GM23338 (cell line): ENCODE data around the gene ROCK1. TPM values are rescaled to one million over a fixed set of nuclear protein-coding genes. Genes with fewer than 3 reads are reported as not detected.
A peak's percentile ranks its signal among the peaks of the same experiment; 100 is the strongest.

Source experiments
- ATAC-seq: fragments of 200-7000 bp; cut with Tn5 transposase; 3 replicates; pipeline ENCODE4 v1.9.1; 2020
- DNase-seq: peaks from one replicate; pipeline ENCODE4 v3.0.0-alpha.2; 2015; ENCODE audit warnings: low spot score
- H2AFZ ChIP-seq: fragments of 200-600 bp; sonication (generic); 2 replicates; pipeline ENCODE4 v1.8.0; 2016; ENCODE audit warnings: antibody characterized with exemption, mild to moderate bottlenecking, moderate library complexity
- H3F3A ChIP-seq: fragments of 200-600 bp; sonication (generic); replicated peaks from 2 replicates; pipeline ENCODE4 v1.8.0; 2017; ENCODE audit warnings: antibody characterized with exemption, mixed run types, low read depth
- H3K27ac ChIP-seq: fragments of 200-600 bp; sonication (generic); 2 replicates; pipeline ENCODE4 v1.6.1; 2016; ENCODE audit warnings: low read depth
- H3K27me3 ChIP-seq: fragments of 200-600 bp; sonication (generic); 2 replicates; pipeline ENCODE4 v1.8.0; 2016; ENCODE audit warnings: mild to moderate bottlenecking, mixed run types, moderate library complexity; ENCODE audit not compliant: insufficient read depth
- H3K36me3 ChIP-seq: fragments of 200-600 bp; sonication (generic); 2 replicates; pipeline ENCODE4 v1.8.0; 2016; ENCODE audit warnings: mild to moderate bottlenecking; ENCODE audit not compliant: insufficient read depth
- H3K4me1 ChIP-seq: fragments of 200-600 bp; sonication (generic); 2 replicates; pipeline ENCODE4 v1.8.0; 2016; ENCODE audit warnings: mild to moderate bottlenecking, moderate library complexity; ENCODE audit not compliant: insufficient read depth
- H3K4me2 ChIP-seq: fragments of 200-600 bp; sonication (generic); 2 replicates; pipeline ENCODE4 v1.7.1; 2017; ENCODE audit warnings: mixed run types
- H3K4me3 ChIP-seq: fragments of 200-600 bp; sonication (generic); 2 replicates; pipeline ENCODE4 v1.6.1; 2016; ENCODE audit warnings: mixed run types
- H3K79me2 ChIP-seq: fragments of 200-600 bp; sonication (generic); replicated peaks from 2 replicates; pipeline ENCODE4 v1.8.0; 2017; ENCODE audit warnings: mild to moderate bottlenecking; ENCODE audit not compliant: insufficient read depth
- H3K9me2 ChIP-seq: fragments of 200-600 bp; sonication (generic); 2 replicates; pipeline ENCODE4 v1.8.0; 2017; ENCODE audit not compliant: insufficient read depth
- H4K20me1 ChIP-seq: fragments of 200-600 bp; sonication (generic); replicated peaks from 2 replicates; pipeline ENCODE4 v1.8.0; 2017; ENCODE audit warnings: mild to moderate bottlenecking; ENCODE audit not compliant: insufficient read depth
- H3K27ac Mint-ChIP-seq: 2 replicates; pipeline ENCODE4 v1.8.0; 2020; ENCODE audit warnings: inconsistent platforms, mild to moderate bottlenecking, moderate library complexity, mixed read lengths
- H3K27me3 Mint-ChIP-seq: 3 replicates; pipeline ENCODE4 v1.8.0; 2022; ENCODE audit warnings: low read depth, mild to moderate bottlenecking, moderate library complexity, mixed read lengths, inconsistent platforms; ENCODE audit not compliant: insufficient read depth, poor library complexity
- H3K36me3 Mint-ChIP-seq: 3 replicates; pipeline ENCODE4 v1.8.0; 2021; ENCODE audit warnings: low read depth, mild to moderate bottlenecking, inconsistent platforms, moderate library complexity, mixed read lengths
- H3K4me1 Mint-ChIP-seq: 3 replicates; pipeline ENCODE4 v1.8.0; 2020; ENCODE audit warnings: mild to moderate bottlenecking, inconsistent platforms, mixed read lengths
- H3K4me3 Mint-ChIP-seq: 3 replicates; pipeline ENCODE4 v1.8.0; 2021; ENCODE audit warnings: moderate library complexity, mild to moderate bottlenecking, inconsistent platforms, mixed read lengths
- H3K9me3 Mint-ChIP-seq: 3 replicates; pipeline ENCODE4 v1.8.0; 2020; ENCODE audit warnings: moderate library complexity, mild to moderate bottlenecking, inconsistent platforms, mixed read lengths
- CTCF ChIP-seq, 2 experiments: fragments of 200-600 bp in 1 of 2; sonication (generic) in 1 of 2; conservative IDR thresholded peaks; 2 replicates each; pipeline versions ENCODE4 v1.5.1 to v1.6.1; 2016 to 2017; ENCODE audit warnings: antibody characterized with exemption in 2 of 2, low read depth in 2 of 2, mild to moderate bottlenecking in 2 of 2, moderate library complexity in 1 of 2
- ETS1 ChIP-seq: IDR thresholded peaks from 2 replicates; pipeline ENCODE4 v1.6.1; 2016; ENCODE audit warnings: antibody characterized with exemption
- EZH2 ChIP-seq: fragments of 200-600 bp; sonication (generic); IDR thresholded peaks from one replicate; pipeline ENCODE4 v1.8.0; 2017; ENCODE audit warnings: antibody characterized with exemption, mild to moderate bottlenecking, low read depth; ENCODE audit not compliant: unreplicated experiment
- EZH2phosphoT487 ChIP-seq: fragments of 200-600 bp; sonication (generic); IDR thresholded peaks from one replicate; pipeline ENCODE4 v1.8.1; 2018; ENCODE audit warnings: antibody characterized with exemption; ENCODE audit not compliant: unreplicated experiment
- NANOG ChIP-seq: IDR thresholded peaks from 2 replicates; pipeline ENCODE4 v1.6.1; 2016; ENCODE audit warnings: antibody characterized with exemption, borderline replicate concordance
- POLR2AphosphoS5 ChIP-seq: IDR thresholded peaks from 2 replicates; pipeline ENCODE4 v1.6.1; 2016; ENCODE audit warnings: antibody characterized with exemption, low read depth
- REST ChIP-seq: IDR thresholded peaks from one replicate; pipeline ENCODE4 v1.6.1; 2018; ENCODE audit warnings: antibody characterized with exemption; ENCODE audit not compliant: unreplicated experiment
- ZNF114 ChIP-seq: fragments of 250-450 bp; sonication (Bioruptor Pico); IDR thresholded peaks from 2 replicates; pipeline ENCODE4 v1.5.0; 2020; ENCODE audit warnings: mild to moderate bottlenecking, moderate library complexity
- ZNF331 ChIP-seq: fragments of 250-450 bp; sonication (Bioruptor Pico); IDR thresholded peaks from 2 replicates; pipeline ENCODE4 v1.5.0; 2020; ENCODE audit warnings: low read depth, mild to moderate bottlenecking, moderate library complexity
- long read RNA-seq: library from polyadenylated mRNA; unstranded; transcript quantifications from one replicate; pipeline ENCODE4 v2.0.0, GENCODE V29; 2020; ENCODE audit not compliant: unreplicated experiment
- polyA plus RNA-seq: library from polyadenylated mRNA; unstranded; fragments of >200 nt; fragmentation: Nextera tagmentation; extraction: Ambion mirVana; gene quantifications from 2 replicates; pipeline ENCODE4 v1.2.1, GENCODE V29; 2016
- total RNA-seq: library from RNA; depleted of rRNA; stranded (reverse); fragments of >200 nt; shearing (Covaris generic); gene quantifications from 2 replicates; pipeline ENCODE4 v1.2.3, GENCODE V29; 2014; rRNA removed

Gene ROCK1
- 37.2 and 39.5 TPM in 2 replicates for total RNA-seq
- polyA plus RNA-seq = 36.5 and 42.8 TPM in 2 replicates
- long read RNA-seq, partial matches to known transcripts = 30 of 30 reads
- long read RNA-seq, other reads (novel, unspliced or antisense) = 0 of 30 reads

DNA sequence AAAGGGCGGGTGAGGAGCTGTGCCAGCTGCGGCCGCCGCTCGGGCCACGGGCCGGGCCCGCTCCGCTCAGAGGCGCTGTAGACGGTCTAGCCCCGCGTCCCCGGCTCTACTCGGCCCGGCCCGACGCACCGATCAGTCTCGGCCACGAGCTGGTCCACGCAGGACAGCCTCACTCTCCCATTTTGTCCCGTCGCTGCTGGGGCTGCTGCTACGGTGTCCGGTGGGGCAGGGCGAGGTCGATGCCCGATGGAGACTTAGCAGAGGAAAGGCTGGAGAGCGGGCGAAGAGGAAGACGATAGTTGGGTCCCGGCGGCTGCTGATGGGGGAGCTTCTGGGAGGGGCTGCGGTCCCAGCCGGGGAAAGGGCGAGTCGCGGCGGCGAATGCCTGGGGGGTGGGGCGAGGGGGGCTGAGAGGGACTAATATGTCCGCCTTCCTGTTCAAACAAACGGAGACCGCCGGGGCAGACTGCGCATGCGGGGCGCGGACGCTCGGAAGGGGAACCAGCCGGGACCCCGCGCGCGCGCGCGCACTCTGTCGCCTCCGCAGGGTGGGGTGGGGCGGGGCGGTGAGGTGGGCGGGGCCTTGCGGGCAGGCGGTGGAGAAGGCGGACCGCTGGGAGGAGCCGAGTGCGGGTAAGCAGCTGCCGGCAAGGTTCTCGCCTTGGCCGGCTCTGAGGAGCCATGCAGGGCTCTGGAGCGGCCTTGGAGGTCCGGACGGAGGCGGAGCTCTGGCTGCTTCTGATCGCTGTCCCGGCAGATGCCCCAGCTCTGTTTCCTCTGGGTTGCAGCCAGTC lies at the start of gene ROCK1:
ROCK1 (minus strand) TSS at position 468 of the 794 bp plus-strand sequence. CDS start 903 bp downstream, outside the sequence.
- H3F3A ChIP-seq = no peaks in the 10 kb centered on the region
- H3K36me3 Mint-ChIP-seq = no peaks in the 10 kb centered on the region; the same call in 2 of the 3 replicates
- no peaks in the 10 kb centered on the region for H3K9me3 Mint-ChIP-seq
- H2AFZ ChIP-seq = peak within 1 kb of the TSS; percentile 96
- peak; percentile 94 for ATAC-seq
- H3K27ac ChIP-seq = peak within 1 kb of the TSS; percentile 93
- H3K36me3 ChIP-seq = no peaks in the 10 kb centered on the region
- H3K79me2 ChIP-seq = peaks cover 43% of the 10 kb centered on the region
- peaks cover 6% of the 10 kb centered on the region for H3K27me3 Mint-ChIP-seq
- H3K4me1 ChIP-seq = peaks cover 31% of the 10 kb centered on the region
- H4K20me1 ChIP-seq = peaks cover 35% of the 10 kb centered on the region
- peak within 1 kb of the TSS; percentile 88; the same call in 2 of the 3 replicates for H3K4me3 Mint-ChIP-seq
- peak within 1 kb of the TSS; percentile 83 for H3K4me2 ChIP-seq
- peaks cover 15% of the 10 kb centered on the region for H3K4me1 Mint-ChIP-seq
- H3K4me3 ChIP-seq = peak within 1 kb of the TSS; percentile 94
- peak; percentile 97 for DNase-seq
- no peak for TF ChIP-seq EZH2phosphoT487
- no peak for TF ChIP-seq NANOG
- TF ChIP-seq ZNF114 = no peak
- TF ChIP-seq POLR2AphosphoS5 = no peak; the same call in none of the 2 replicates
- TF ChIP-seq ETS1 = no peak
- peaks cover 11% of the 10 kb centered on the region for H3K27me3 ChIP-seq
- H3K27ac Mint-ChIP-seq = peak within 1 kb of the TSS; percentile 90
- no peaks in the 10 kb centered on the region for H3K9me2 ChIP-seq

GRCh38 chr18:21155443-21155842 lies 43.8 kb upstream of the ROCK1 start:
- no peak overlapping the region for H3K4me2 ChIP-seq
- H3K27ac Mint-ChIP-seq = no peak overlapping the region
- no peaks in the 10 kb centered on the region for H3K27me3 ChIP-seq
- no peak overlapping the region for H2AFZ ChIP-seq
- no peaks in the 10 kb centered on the region for H3K79me2 ChIP-seq
- H3K27ac ChIP-seq = no peak overlapping the region
- no peak overlapping the region for H3K4me3 ChIP-seq
- no peaks in the 10 kb centered on the region for H3K4me1 ChIP-seq
- DNase-seq = no peak
- H3K4me1 Mint-ChIP-seq = no peaks in the 10 kb centered on the region
- peaks cover 5% of the 10 kb centered on the region for H3K27me3 Mint-ChIP-seq
- H3F3A ChIP-seq = no peaks in the 10 kb centered on the region
- H3K9me3 Mint-ChIP-seq = peaks cover 9% of the 10 kb centered on the region; the same call in 2 of the 3 replicates
- no peaks in the 10 kb centered on the region for H4K20me1 ChIP-seq
- TF ChIP-seq POLR2AphosphoS5 (no peak), ZNF114 (no peak), CTCF (conservative IDR thresholded peaks at IDR 0.05; ENCODE audit: low read depth in 2 of 2) (no peak), ZNF331 (no peak), EZH2 (no peak), REST (no peak)
- no peaks in the 10 kb centered on the region for H3K9me2 ChIP-seq
- no peaks in the 10 kb centered on the region for H3K36me3 ChIP-seq
- H3K4me3 Mint-ChIP-seq = no peak overlapping the region
- no peaks in the 10 kb centered on the region for H3K36me3 Mint-ChIP-seq
- no peak for ATAC-seq
